ENCODE measurements around the gene BAHCC1.

BAHCC1 gene

DNA sequence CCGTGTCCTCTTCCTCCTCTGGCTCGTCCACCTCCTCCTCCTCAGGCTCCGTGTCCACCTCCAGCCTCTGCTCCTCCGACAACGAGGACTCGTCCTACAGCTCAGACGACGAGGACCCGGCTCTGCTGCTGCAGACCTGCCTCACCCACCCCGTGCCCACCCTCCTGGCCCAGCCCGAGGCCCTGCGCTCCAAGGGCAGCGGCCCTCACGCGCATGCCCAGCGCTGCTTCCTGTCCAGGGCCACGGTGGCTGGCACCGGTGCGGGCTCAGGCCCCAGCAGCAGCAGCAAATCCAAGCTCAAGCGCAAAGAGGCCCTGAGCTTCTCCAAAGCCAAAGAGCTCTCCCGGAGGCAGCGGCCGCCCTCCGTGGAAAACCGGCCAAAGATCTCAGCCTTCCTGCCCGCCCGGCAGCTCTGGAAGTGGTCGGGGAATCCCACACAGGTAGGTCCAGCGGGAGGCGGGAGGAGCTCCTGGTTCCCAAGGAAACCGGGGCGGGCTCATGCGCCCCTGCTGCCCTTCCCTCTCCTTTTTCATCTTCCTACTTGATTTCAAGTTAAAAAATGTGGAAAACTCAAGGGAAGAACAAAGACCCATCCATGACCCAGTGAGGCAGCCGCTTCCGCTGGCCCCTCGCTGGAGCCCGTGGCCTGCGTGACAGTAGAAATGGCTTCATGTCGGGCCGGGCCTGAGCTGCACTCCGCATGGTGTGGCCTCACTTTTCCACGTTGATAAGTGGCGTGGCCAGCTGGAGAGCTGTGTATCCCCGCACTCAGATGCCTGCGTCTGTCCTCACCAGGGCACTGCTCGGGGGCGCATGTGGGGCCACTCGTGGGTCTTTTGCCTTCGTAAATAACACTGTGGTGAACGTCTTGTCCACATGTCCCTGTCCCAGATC, 66.6 kb downstream of the BAHCC1 start:
- no peaks in the 10 kb centered on the region for H3K4me1 ChIP-seq (ENCODE audit: low read depth, poor library complexity, severe bottlenecking)
- no peak overlapping the region for H3K4me2 ChIP-seq
- no peaks in the 10 kb centered on the region for H3K36me3 ChIP-seq (ENCODE audit: insufficient read depth)
- no peak overlapping the region for H3K9ac ChIP-seq
- H4K20me1 ChIP-seq (ENCODE audit: insufficient read depth) = no peaks in the 10 kb centered on the region
- TF ChIP-seq, protein P1, sequence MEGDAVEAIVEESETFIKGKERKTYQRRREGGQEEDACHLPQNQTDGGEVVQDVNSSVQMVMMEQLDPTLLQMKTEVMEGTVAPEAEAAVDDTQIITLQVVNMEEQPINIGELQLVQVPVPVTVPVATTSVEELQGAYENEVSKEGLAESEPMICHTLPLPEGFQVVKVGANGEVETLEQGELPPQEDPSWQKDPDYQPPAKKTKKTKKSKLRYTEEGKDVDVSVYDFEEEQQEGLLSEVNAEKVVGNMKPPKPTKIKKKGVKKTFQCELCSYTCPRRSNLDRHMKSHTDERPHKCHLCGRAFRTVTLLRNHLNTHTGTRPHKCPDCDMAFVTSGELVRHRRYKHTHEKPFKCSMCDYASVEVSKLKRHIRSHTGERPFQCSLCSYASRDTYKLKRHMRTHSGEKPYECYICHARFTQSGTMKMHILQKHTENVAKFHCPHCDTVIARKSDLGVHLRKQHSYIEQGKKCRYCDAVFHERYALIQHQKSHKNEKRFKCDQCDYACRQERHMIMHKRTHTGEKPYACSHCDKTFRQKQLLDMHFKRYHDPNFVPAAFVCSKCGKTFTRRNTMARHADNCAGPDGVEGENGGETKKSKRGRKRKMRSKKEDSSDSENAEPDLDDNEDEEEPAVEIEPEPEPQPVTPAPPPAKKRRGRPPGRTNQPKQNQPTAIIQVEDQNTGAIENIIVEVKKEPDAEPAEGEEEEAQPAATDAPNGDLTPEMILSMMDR (conservative IDR thresholded peaks at IDR 0.05; ENCODE audit: low read depth, low read length) = no peak
- no peak overlapping the region for H3K4me3 ChIP-seq (IDR thresholded peaks at IDR 0.05; ENCODE audit: insufficient read depth, low read depth, low read length)
- H3K79me2 ChIP-seq (ENCODE audit: insufficient read depth, low read depth) = no peaks in the 10 kb centered on the region
- H3K27me3 ChIP-seq (ENCODE audit: insufficient read depth, low read depth) = peaks cover 94% of the 10 kb centered on the region
- H2AFZ ChIP-seq (ENCODE audit: low read depth) = no peak overlapping the region
- H3K27ac ChIP-seq = no peak overlapping the region

DNA sequence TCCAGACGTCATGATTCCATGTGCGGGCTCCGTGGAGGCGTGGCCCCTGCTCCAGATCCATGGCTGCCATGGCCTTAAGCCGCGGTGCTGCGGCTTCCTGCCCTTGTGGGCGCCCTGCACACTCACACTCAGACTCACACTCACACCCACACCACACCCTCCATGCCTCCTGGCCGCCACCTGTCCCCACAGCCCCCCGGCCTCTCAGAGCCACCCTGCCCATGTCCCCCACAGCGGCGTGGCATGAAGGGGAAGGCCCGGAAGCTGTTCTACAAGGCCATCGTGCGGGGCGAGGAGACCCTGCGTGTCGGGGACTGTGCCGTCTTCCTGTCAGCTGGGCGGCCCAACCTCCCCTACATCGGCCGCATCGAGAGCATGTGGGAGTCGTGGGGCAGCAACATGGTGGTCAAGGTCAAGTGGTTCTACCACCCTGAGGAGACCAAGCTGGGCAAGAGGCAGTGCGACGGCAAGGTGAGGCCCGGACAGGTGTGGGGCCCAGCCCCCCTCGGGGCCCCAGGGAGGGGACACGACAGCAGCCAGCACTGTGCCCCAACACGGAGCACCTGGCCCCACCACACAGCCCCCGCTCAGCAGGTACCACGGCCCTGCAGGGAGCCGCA, 67.4 kb downstream of the BAHCC1 start:
- TF ChIP-seq, protein P1 (conservative IDR thresholded peaks at IDR 0.05; ENCODE audit: low read depth, low read length) = no peak
- H3K27ac ChIP-seq = no peak overlapping the region
- no peak overlapping the region for H3K4me2 ChIP-seq
- H3K36me3 ChIP-seq (ENCODE audit: insufficient read depth) = no peaks in the 10 kb centered on the region
- no peaks in the 10 kb centered on the region for H4K20me1 ChIP-seq (ENCODE audit: insufficient read depth)
- no peak overlapping the region for H3K4me3 ChIP-seq (IDR thresholded peaks at IDR 0.05; ENCODE audit: insufficient read depth, low read depth, low read length)
- no peaks in the 10 kb centered on the region for H3K4me1 ChIP-seq (ENCODE audit: low read depth, poor library complexity, severe bottlenecking)
- H3K27me3 ChIP-seq (ENCODE audit: insufficient read depth, low read depth) = peaks cover 95% of the 10 kb centered on the region
- no peak overlapping the region for H2AFZ ChIP-seq (ENCODE audit: low read depth)
- no peak overlapping the region for H3K9ac ChIP-seq
- H3K79me2 ChIP-seq (ENCODE audit: insufficient read depth, low read depth) = no peaks in the 10 kb centered on the region

- Histone ChIP-seq H3K27me3 (ENCODE audit: insufficient read depth, low read depth) (peaks cover 98% of the 10 kb centered on the region), H3K4me1 (ENCODE audit: low read depth, poor library complexity, severe bottlenecking) (no peaks in the 10 kb centered on the region)
Observed at GRCh38 chr17:81463506-81463905, 68.2 kb downstream of the BAHCC1 start.

GRCh38 chr17:81464586-81464985, 69.3 kb downstream of the BAHCC1 start:
- Histone ChIP-seq H3K4me2 (no peak overlapping the region), H3K4me1 (ENCODE audit: low read depth, poor library complexity, severe bottlenecking) (no peaks in the 10 kb centered on the region), H3K4me3 (IDR thresholded peaks at IDR 0.05; ENCODE audit: insufficient read depth, low read depth, low read length) (no peak overlapping the region), H4K20me1 (ENCODE audit: insufficient read depth) (no peaks in the 10 kb centered on the region), H2AFZ (ENCODE audit: low read depth) (no peak overlapping the region), H3K36me3 (ENCODE audit: insufficient read depth) (no peaks in the 10 kb centered on the region), H3K79me2 (ENCODE audit: insufficient read depth, low read depth) (no peaks in the 10 kb centered on the region), H3K9ac (no peak overlapping the region), H3K27ac (no peak overlapping the region), H3K27me3 (ENCODE audit: insufficient read depth, low read depth) (peaks cover 97% of the 10 kb centered on the region)
- TF ChIP-seq, protein P1 (conservative IDR thresholded peaks at IDR 0.05; ENCODE audit: low read depth, low read length) = no peak

More at GRCh38 chr17:81463506-81463905, 68.2 kb downstream of the BAHCC1 start:
- Histone ChIP-seq H2AFZ (ENCODE audit: low read depth) (no peak overlapping the region), H3K4me3 (IDR thresholded peaks at IDR 0.05; ENCODE audit: insufficient read depth, low read depth, low read length) (no peak overlapping the region), H4K20me1 (ENCODE audit: insufficient read depth) (no peaks in the 10 kb centered on the region), H3K79me2 (ENCODE audit: insufficient read depth, low read depth) (no peaks in the 10 kb centered on the region), H3K27ac (no peak overlapping the region), H3K4me2 (no peak overlapping the region), H3K9ac (no peak overlapping the region), H3K36me3 (ENCODE audit: insufficient read depth) (no peaks in the 10 kb centered on the region)
- TF ChIP-seq, protein P1 (conservative IDR thresholded peaks at IDR 0.05; ENCODE audit: low read depth, low read length) = no peak
